ENCODE measurements around the gene CIB4. TPM values are rescaled to one million over a fixed set of nuclear protein-coding genes. Genes with fewer than 3 reads are reported as not detected.

The CIB4 gene
- total and polyA plus RNA-seq, 2 experiments from 2014 or later = not detected

DNA sequence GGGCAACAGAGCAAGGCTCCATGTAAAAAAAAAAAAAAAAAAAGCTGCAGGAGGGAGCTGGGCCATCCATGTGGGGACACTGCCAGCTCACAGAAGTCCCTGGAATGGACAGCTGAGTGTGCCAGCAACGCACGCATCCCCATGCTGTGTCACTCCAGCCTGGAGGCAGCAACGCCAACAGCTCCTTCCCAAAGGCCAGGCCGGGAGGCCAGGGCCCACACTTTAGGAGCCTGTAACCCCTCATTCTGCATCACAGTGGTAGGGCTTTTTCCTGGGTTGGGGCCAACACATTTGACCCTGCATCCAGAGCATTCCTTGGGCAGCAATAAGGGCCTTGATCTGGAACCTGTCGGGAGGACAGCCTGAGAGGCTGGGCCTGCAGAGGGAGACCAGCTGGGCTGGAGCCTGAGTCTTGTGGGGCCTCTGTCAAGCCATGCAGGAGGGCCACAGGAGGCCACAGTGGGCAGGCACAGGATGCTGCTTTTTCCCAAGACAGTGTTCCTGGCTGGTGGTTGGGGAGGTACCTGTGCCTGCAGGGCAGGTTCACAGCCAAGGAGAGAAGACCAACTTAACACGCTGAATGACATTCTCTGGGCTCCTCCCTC lies 34.6 kb upstream of the CIB4 start:
- H3K4me2 ChIP-seq = no peak overlapping the region
- no peak overlapping the region for H2AFZ ChIP-seq
- no peaks in the 10 kb centered on the region for H3K9me2 ChIP-seq (replicated peaks; ENCODE audit: insufficient read depth)
- DNase-seq (ENCODE audit: low spot score) = no peak
- TF ChIP-seq EZH2phosphoT487 (IDR thresholded peaks at IDR 0.05; ENCODE audit: low read depth, severe bottlenecking, unreplicated experiment) = no peak
- no peak for TF ChIP-seq EZH2 (IDR thresholded peaks at IDR 0.05; ENCODE audit: borderline replicate concordance)
- TF ChIP-seq, protein P1, sequence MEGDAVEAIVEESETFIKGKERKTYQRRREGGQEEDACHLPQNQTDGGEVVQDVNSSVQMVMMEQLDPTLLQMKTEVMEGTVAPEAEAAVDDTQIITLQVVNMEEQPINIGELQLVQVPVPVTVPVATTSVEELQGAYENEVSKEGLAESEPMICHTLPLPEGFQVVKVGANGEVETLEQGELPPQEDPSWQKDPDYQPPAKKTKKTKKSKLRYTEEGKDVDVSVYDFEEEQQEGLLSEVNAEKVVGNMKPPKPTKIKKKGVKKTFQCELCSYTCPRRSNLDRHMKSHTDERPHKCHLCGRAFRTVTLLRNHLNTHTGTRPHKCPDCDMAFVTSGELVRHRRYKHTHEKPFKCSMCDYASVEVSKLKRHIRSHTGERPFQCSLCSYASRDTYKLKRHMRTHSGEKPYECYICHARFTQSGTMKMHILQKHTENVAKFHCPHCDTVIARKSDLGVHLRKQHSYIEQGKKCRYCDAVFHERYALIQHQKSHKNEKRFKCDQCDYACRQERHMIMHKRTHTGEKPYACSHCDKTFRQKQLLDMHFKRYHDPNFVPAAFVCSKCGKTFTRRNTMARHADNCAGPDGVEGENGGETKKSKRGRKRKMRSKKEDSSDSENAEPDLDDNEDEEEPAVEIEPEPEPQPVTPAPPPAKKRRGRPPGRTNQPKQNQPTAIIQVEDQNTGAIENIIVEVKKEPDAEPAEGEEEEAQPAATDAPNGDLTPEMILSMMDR (IDR thresholded peaks at IDR 0.05; ENCODE audit: poor library complexity) = no peak
- no peak overlapping the region for H3K4me3 ChIP-seq
- no peaks in the 10 kb centered on the region for H3K79me2 ChIP-seq
- no peaks in the 10 kb centered on the region for H3K36me3 ChIP-seq (replicated peaks; ENCODE audit: insufficient read depth, low read depth)
- H4K20me1 ChIP-seq (ENCODE audit: insufficient read depth, poor library complexity, severe bottlenecking) = no peaks in the 10 kb centered on the region
- 93% methylated on average over 6 of the region's 6 CpGs for WGBS (ENCODE audit: low lambda C conversion rate, missing lambda C conversion rate)
- no peak overlapping the region for H3K27ac ChIP-seq
- no peaks in the 10 kb centered on the region for H3K4me1 ChIP-seq (ENCODE audit: insufficient read depth)
- H3K9me3 ChIP-seq (ENCODE audit: low read depth) = no peaks in the 10 kb centered on the region
- no peaks in the 10 kb centered on the region for H3K27me3 ChIP-seq

DNA sequence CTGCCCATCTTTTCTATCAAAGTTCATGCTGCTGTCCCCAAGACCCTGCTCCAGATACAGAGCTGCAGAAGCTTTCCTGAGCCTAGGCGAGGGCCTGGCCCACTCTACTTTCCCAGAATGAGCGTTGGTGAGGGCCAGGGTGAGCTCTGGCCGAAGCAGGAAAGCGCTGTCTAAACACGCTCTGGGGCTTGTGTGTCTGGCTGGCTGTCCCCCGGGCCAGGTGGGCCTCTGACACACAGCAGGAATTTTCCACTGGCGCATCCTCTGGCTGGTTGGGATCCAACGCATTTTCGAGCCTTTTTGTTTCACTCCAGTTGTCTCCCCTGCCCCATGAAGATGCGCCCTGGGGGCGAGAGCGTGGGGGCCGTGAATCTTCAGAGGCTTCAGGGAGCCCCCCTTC lies 33.6 kb upstream of the CIB4 start:
- Histone ChIP-seq H3K36me3 (replicated peaks; ENCODE audit: insufficient read depth, low read depth) (no peaks in the 10 kb centered on the region), H3K4me2 (no peak overlapping the region), H2AFZ (no peak overlapping the region), H3K9me2 (replicated peaks; ENCODE audit: insufficient read depth) (no peaks in the 10 kb centered on the region), H3K27ac (no peak overlapping the region), H3K4me1 (ENCODE audit: insufficient read depth) (peaks cover 6% of the 10 kb centered on the region), H3K9me3 (ENCODE audit: low read depth) (no peaks in the 10 kb centered on the region), H3K27me3 (no peaks in the 10 kb centered on the region), H4K20me1 (ENCODE audit: insufficient read depth, poor library complexity, severe bottlenecking) (no peaks in the 10 kb centered on the region), H3K4me3 (no peak overlapping the region), H3K79me2 (no peaks in the 10 kb centered on the region)
- WGBS (ENCODE audit: low lambda C conversion rate, missing lambda C conversion rate) = 81% methylated on average over 13 of the region's 13 CpGs
- no peak for DNase-seq (ENCODE audit: low spot score)
- TF ChIP-seq EZH2phosphoT487 (IDR thresholded peaks at IDR 0.05; ENCODE audit: low read depth, severe bottlenecking, unreplicated experiment) (no peak), EZH2 (IDR thresholded peaks at IDR 0.05; ENCODE audit: borderline replicate concordance) (no peak)
- TF ChIP-seq, protein P1 (IDR thresholded peaks at IDR 0.05; ENCODE audit: poor library complexity) = no peak

DNA sequence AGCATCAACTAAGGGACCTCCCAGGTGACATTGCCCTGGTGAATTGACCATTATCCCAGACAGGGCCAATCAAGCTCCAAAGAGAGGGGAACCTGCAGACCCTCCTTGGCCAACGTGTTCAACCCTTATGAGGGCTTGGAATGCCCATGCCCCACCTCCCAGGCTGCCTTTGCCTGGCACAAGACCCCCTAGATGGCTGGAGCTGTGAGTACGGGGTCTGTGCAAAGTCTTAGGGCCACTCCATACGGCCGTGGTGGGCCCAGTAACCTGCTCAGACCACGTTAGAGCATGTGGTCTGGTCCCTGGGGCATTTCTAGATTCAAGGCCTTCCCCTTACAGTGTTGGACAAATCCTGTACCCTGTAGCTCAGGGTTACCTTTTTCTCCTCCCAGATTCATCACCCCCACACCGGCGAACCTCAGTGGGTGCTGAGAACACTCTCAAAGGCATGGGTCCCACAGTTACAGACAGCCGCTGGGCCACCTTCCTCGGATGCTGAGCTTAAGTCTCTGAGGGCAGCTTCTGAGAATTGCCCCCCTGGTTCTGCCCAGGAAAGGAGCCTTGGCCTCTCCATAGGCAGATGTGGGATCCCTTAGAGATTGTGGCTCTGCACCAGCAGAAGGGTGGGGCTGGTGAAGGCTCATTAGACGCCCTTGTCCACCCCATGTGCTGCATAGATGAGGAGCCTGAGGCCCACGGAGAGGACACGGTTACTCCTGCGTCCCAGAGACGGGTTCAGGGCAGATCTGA lies 33.0 kb upstream of the CIB4 start:
- H4K20me1 ChIP-seq (ENCODE audit: insufficient read depth, poor library complexity, severe bottlenecking) = no peaks in the 10 kb centered on the region
- no peak overlapping the region for H2AFZ ChIP-seq
- 93% methylated on average over 14 of the region's 14 CpGs for WGBS (ENCODE audit: low lambda C conversion rate, missing lambda C conversion rate)
- no peaks in the 10 kb centered on the region for H3K36me3 ChIP-seq (replicated peaks; ENCODE audit: insufficient read depth, low read depth)
- TF ChIP-seq, protein P1 (IDR thresholded peaks at IDR 0.05; ENCODE audit: poor library complexity) = no peak
- TF ChIP-seq EZH2phosphoT487 (IDR thresholded peaks at IDR 0.05; ENCODE audit: low read depth, severe bottlenecking, unreplicated experiment) (no peak), EZH2 (IDR thresholded peaks at IDR 0.05; ENCODE audit: borderline replicate concordance) (no peak)
- H3K9me3 ChIP-seq (ENCODE audit: low read depth) = no peaks in the 10 kb centered on the region
- no peak overlapping the region for H3K4me2 ChIP-seq
- H3K27me3 ChIP-seq = no peaks in the 10 kb centered on the region
- peaks cover 10% of the 10 kb centered on the region for H3K4me1 ChIP-seq (ENCODE audit: insufficient read depth)
- H3K4me3 ChIP-seq = no peak overlapping the region
- no peaks in the 10 kb centered on the region for H3K79me2 ChIP-seq
- DNase-seq (ENCODE audit: low spot score) = no peak
- H3K9me2 ChIP-seq (replicated peaks; ENCODE audit: insufficient read depth) = no peaks in the 10 kb centered on the region
- H3K27ac ChIP-seq = no peak overlapping the region

Data from hepatocyte (in vitro differentiated cells).